ENCODE data around the gene CDH4.

DNA sequence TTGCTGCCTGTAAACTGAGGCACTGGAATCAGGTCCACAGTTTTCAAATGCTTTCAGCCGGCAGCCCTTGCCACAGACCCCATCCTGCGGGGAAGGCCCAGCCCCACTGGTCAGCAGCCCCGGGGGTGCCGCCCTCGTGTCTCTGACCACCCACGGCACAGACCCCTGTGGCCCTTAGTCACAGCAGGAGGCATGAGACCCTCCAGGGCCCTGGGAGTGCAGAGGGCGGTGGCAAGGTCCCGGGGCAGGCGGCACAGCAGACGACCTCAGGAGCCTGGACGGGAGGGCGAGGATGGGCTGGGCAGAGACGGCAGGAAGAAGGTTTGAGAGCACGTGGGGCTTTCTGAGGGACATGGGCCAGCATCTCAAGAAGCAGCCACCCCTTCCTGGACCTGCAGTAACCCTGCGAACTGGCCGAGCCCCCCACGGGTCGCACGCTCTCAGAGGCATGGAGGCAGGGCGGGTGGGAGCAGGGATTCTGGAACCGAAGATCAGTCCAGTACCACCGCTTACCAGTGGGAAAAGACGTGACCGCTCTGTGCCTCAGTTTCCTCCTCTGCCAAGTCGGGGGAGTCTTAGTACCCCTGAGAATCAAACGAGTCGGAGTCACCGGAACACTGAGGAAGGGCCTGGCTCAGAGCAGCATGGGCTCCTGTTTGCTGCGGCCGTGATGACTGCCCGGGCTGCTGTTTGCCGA is 672.9 kb downstream of the CDH4 start:
- TF ChIP-seq FOXM1 (IDR thresholded peaks at IDR 0.05; ENCODE audit: borderline replicate concordance, low read depth) = no peak
- no peak for TF ChIP-seq CREB1 (IDR thresholded peaks at IDR 0.05; ENCODE audit: low read depth)
- TF ChIP-seq RAD21 (IDR thresholded peaks at IDR 0.05; ENCODE audit: low read depth) = no peak
- no peak for TF ChIP-seq EP300 (IDR thresholded peaks at IDR 0.05; ENCODE audit: borderline replicate concordance)
- TF ChIP-seq, protein P1, sequence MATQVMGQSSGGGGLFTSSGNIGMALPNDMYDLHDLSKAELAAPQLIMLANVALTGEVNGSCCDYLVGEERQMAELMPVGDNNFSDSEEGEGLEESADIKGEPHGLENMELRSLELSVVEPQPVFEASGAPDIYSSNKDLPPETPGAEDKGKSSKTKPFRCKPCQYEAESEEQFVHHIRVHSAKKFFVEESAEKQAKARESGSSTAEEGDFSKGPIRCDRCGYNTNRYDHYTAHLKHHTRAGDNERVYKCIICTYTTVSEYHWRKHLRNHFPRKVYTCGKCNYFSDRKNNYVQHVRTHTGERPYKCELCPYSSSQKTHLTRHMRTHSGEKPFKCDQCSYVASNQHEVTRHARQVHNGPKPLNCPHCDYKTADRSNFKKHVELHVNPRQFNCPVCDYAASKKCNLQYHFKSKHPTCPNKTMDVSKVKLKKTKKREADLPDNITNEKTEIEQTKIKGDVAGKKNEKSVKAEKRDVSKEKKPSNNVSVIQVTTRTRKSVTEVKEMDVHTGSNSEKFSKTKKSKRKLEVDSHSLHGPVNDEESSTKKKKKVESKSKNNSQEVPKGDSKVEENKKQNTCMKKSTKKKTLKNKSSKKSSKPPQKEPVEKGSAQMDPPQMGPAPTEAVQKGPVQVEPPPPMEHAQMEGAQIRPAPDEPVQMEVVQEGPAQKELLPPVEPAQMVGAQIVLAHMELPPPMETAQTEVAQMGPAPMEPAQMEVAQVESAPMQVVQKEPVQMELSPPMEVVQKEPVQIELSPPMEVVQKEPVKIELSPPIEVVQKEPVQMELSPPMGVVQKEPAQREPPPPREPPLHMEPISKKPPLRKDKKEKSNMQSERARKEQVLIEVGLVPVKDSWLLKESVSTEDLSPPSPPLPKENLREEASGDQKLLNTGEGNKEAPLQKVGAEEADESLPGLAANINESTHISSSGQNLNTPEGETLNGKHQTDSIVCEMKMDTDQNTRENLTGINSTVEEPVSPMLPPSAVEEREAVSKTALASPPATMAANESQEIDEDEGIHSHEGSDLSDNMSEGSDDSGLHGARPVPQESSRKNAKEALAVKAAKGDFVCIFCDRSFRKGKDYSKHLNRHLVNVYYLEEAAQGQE (IDR thresholded peaks at IDR 0.05; ENCODE audit: low read depth) = no peak
- no peak for TF ChIP-seq TEAD4 (IDR thresholded peaks at IDR 0.05)
- TF ChIP-seq CEBPB (IDR thresholded peaks at IDR 0.05) = no peak
- no peak for TF ChIP-seq TAF1 (IDR thresholded peaks at IDR 0.05; ENCODE audit: low read depth)
- no peak for TF ChIP-seq YY1 (IDR thresholded peaks at IDR 0.05; ENCODE audit: low read depth)
- TF ChIP-seq ZBTB7A (IDR thresholded peaks at IDR 0.05; ENCODE audit: low read depth) = no peak
- TF ChIP-seq, protein P2, sequence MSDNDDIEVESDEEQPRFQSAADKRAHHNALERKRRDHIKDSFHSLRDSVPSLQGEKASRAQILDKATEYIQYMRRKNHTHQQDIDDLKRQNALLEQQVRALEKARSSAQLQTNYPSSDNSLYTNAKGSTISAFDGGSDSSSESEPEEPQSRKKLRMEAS (IDR thresholded peaks at IDR 0.05) = no peak
- no peak for TF ChIP-seq TCF12 (IDR thresholded peaks at IDR 0.05; ENCODE audit: low read depth)

Data from Ishikawa (cell line).